CD14-positive monocyte (primary cell): ENCODE measurements around the gene SLIT1. TPM values are rescaled to one million over a fixed set of nuclear protein-coding genes. Genes with fewer than 3 reads are reported as not detected.

ENCODE experiments used
- DNase-seq, 3 donors: peaks; one replicate each; pipeline ENCODE4 v3.0.0-alpha.2; 2011 to 2022
- H2AFZ ChIP-seq: 2 replicates; pipeline ENCODE4 v1.6.0; 2012; ENCODE audit warnings: mild to moderate bottlenecking, low read depth, low read length, inconsistent platforms; ENCODE audit not compliant: insufficient read depth, poor library complexity, severe bottlenecking
- H3K27ac ChIP-seq, 2 donors: 1 replicate in 1 of 2; 2 replicates in 1 of 2; pipeline ENCODE4 v1.5.1; 2012 to 2013; ENCODE audit warnings: low read length in 2 of 2, control low read depth in 1 of 2, inconsistent platforms in 1 of 2, low read depth in 1 of 2, mild to moderate bottlenecking in 1 of 2
- H3K27me3 ChIP-seq, 2 donors: one replicate each; pipeline versions ENCODE4 v1.6.0 to v1.6.1; 2011 to 2013; ENCODE audit warnings: low read length in 2 of 2; ENCODE audit not compliant: control insufficient read depth in 2 of 2, insufficient read depth in 2 of 2
- H3K36me3 ChIP-seq, 2 donors: replicated peaks in 1 of 2; 1 replicate in 1 of 2; 2 replicates in 1 of 2; pipeline versions ENCODE4 v1.5.1 to v1.6.1; 2012 to 2013; ENCODE audit warnings: low read length in 2 of 2, control low read depth in 1 of 2, inconsistent platforms in 1 of 2, mild to moderate bottlenecking in 1 of 2; ENCODE audit not compliant: insufficient read depth in 2 of 2, control insufficient read depth in 1 of 2
- H3K4me1 ChIP-seq, 2 donors: 1 replicate in 1 of 2; 2 replicates in 1 of 2; pipeline versions ENCODE4 v1.5.1 to v1.6.1; 2012 to 2013; ENCODE audit warnings: low read length in 2 of 2, control low read depth in 1 of 2, inconsistent platforms in 1 of 2, mild to moderate bottlenecking in 1 of 2, moderate library complexity in 1 of 2; ENCODE audit not compliant: insufficient read depth in 2 of 2, control insufficient read depth in 1 of 2
- H3K4me2 ChIP-seq: replicated peaks from 2 replicates; pipeline ENCODE3; 2012; ENCODE audit warnings: low read length, moderate library complexity, mild to moderate bottlenecking; ENCODE audit not compliant: poor library complexity, severe bottlenecking; ENCODE audit errors: extremely low read depth
- H3K4me3 ChIP-seq, 3 experiments: fragments of 200-600 bp in 1 of 3; sonication (generic) in 1 of 3; replicated peaks in 1 of 3; 1 replicate in 2 of 3; 2 replicates in 1 of 3; pipeline ENCODE4 v1.5.1; 2011 to 2013; ENCODE audit warnings: low read length in 3 of 3, mild to moderate bottlenecking in 3 of 3, control low read depth in 2 of 3, low read depth in 2 of 3, inconsistent platforms in 1 of 3, moderate library complexity in 1 of 3
- H3K79me2 ChIP-seq: 2 replicates; pipeline ENCODE4 v1.6.0; 2012; ENCODE audit warnings: mild to moderate bottlenecking, control low read depth, inconsistent platforms, low read length, moderate library complexity; ENCODE audit not compliant: insufficient read depth
- H3K9ac ChIP-seq: 2 replicates; pipeline ENCODE4 v1.6.0; 2017; ENCODE audit warnings: low read length, mild to moderate bottlenecking; ENCODE audit not compliant: insufficient read depth, poor library complexity, severe bottlenecking
- H3K9me3 ChIP-seq, 2 donors: replicated peaks in 1 of 2; 1 replicate in 1 of 2; 2 replicates in 1 of 2; pipeline versions ENCODE4 v1.5.1 to v1.6.1; 2012 to 2013; ENCODE audit warnings: low read length in 2 of 2, control low read depth in 1 of 2; ENCODE audit not compliant: control insufficient read depth in 1 of 2, insufficient read depth in 1 of 2
- H4K20me1 ChIP-seq: 2 replicates; pipeline ENCODE4 v1.6.0; 2012; ENCODE audit warnings: mild to moderate bottlenecking, low read length, control low read depth, moderate library complexity; ENCODE audit not compliant: insufficient read depth
- H3K27ac Mint-ChIP-seq, 7 donors: one replicate each; pipeline ENCODE4 v1.8.0; 2020; ENCODE audit warnings: mild to moderate bottlenecking in 7 of 7, mixed read lengths in 7 of 7, moderate library complexity in 6 of 7, inconsistent platforms in 2 of 7
- H3K27me3 Mint-ChIP-seq, 3 donors: one replicate each; pipeline ENCODE4 v1.8.0; 2021 to 2022; ENCODE audit warnings: low read depth in 3 of 3, mild to moderate bottlenecking in 3 of 3, mixed read lengths in 3 of 3, moderate library complexity in 3 of 3, inconsistent platforms in 1 of 3
- H3K36me3 Mint-ChIP-seq, 2 donors: one replicate each; pipeline ENCODE4 v1.8.0; 2020; ENCODE audit warnings: mixed read lengths in 2 of 2, inconsistent platforms in 1 of 2, mild to moderate bottlenecking in 1 of 2
- H3K4me1 Mint-ChIP-seq: one replicate; pipeline ENCODE4 v1.8.0; 2020; ENCODE audit warnings: mild to moderate bottlenecking, mixed read lengths
- H3K4me3 Mint-ChIP-seq, 2 donors: one replicate each; pipeline ENCODE4 v1.8.0; 2020; ENCODE audit warnings: mild to moderate bottlenecking in 2 of 2, mixed read lengths in 2 of 2, moderate library complexity in 1 of 2
- H3K9me3 Mint-ChIP-seq, 7 donors: one replicate each; pipeline ENCODE4 v1.8.0; 2020 to 2022; ENCODE audit warnings: mixed read lengths in 7 of 7, mild to moderate bottlenecking in 6 of 7, moderate library complexity in 6 of 7, inconsistent platforms in 2 of 7
- WGBS: methylation state at CpG from one replicate; pipeline ENCODE4 v1.1.5; 2013; ENCODE audit warnings: missing lambda C conversion rate; ENCODE audit not compliant: insufficient coverage; 5-methylcytosine and 5-hydroxymethylcytosine counted together
- intact Hi-C, 2 donors: fragments of 100-400 bp; cut with micrococcal nuclease; formaldehyde crosslinking; loops; one replicate each; pipeline versions ENCODE4 v1.15.0 to v1.15.1; 2023
- polyA plus RNA-seq, 3 donors: library from polyadenylated mRNA; depleted of rRNA in 1 of 3; unstranded in 2 of 3; stranded (reverse) in 1 of 3; fragments of 300-500 nt in 2 of 3; fragments of >200 nt in 1 of 3; fragmentation: Illumina TruSeq in 2 of 3; gene quantifications; 1 replicate in 2 of 3; 2 replicates in 1 of 3; pipeline ENCODE4 v1.2.3, GENCODE V29; 2012 to 2021
- TF ChIP-seq, protein P1 (sequence below): fragments of 200-600 bp; IDR thresholded peaks from one replicate; pipeline ENCODE4 v1.8.0; 2022; ENCODE audit warnings: antibody characterized with exemption, mild to moderate bottlenecking

SLIT1 gene
- polyA plus RNA-seq, 3 donors = 0.05 to 0.81 (median 0.16) TPM

DNA sequence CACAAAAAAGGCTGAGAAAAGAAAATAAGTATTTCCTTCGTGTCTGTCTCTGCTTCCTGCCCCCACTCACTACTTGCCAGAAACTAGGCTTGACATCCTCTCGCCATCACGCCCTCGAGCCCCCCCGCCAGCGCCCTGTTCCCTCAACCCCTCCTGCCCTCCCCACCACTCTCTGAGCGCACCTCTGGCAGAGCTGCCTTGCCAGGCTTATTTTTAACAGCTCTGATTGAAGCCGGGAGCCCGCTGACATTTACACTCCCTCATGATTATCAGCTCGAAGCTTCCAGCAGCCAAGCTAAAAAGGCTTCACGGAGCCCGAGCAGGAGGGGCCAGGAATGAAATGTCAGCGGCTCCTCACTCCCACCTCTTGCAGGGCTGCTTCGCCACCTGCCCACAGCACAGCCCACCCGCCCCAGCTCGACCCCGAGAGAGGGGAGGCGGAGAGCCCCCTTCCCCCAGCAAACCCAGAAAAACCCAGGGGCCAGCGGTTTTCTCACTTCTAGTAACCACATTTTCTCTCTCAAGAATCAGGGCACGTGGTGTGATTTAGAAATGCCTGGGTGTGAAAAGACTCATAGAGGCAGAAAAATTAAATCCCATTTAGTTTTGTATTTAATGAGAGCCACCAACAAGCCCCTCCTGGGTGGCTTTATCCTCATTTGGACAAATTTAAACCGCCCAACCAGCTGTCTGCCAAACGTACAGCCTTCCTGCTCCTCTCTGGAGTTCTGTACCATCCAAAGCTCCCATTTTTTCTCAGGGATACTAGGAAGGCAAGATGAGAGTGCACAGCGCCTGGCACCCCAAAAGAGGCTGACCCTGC lies 89.3 kb downstream of the SLIT1 start:
- Histone ChIP-seq H3K27me3 (peaks cover 0 to 22% of the 10 kb centered on the region in 2 donors), H3K27ac (no peak overlapping the region), H2AFZ (no peak overlapping the region), H3K4me1 (no peaks in the 10 kb centered on the region), H3K4me2 (no peak overlapping the region), H4K20me1 (no peaks in the 10 kb centered on the region), H3K79me2 (no peaks in the 10 kb centered on the region), H3K36me3 (no peaks in the 10 kb centered on the region), H3K9me3 (no peaks in the 10 kb centered on the region), H3K9ac (no peak overlapping the region), H3K4me3 (no peak overlapping the region)
- Mint-ChIP-seq H3K36me3 (no peaks in the 10 kb centered on the region), H3K9me3 (peaks cover 0 to 4% (median 0%) of the 10 kb centered on the region in 7 donors), H3K4me3 (peak overlapping the region; percentile 27 to 58), H3K27ac (peak overlapping the region in 3 of 7 donors; percentile 34 to 63 (median 39)), H3K27me3 (peaks cover 26 to 42% (median 28%) of the 10 kb centered on the region in 3 donors), H3K4me1 (no peaks in the 10 kb centered on the region)
- 28% methylated on average over 10 of the region's 23 CpGs for WGBS
- DNase-seq = no peak
- intact Hi-C loops = no loop called here
- TF ChIP-seq, protein P1, sequence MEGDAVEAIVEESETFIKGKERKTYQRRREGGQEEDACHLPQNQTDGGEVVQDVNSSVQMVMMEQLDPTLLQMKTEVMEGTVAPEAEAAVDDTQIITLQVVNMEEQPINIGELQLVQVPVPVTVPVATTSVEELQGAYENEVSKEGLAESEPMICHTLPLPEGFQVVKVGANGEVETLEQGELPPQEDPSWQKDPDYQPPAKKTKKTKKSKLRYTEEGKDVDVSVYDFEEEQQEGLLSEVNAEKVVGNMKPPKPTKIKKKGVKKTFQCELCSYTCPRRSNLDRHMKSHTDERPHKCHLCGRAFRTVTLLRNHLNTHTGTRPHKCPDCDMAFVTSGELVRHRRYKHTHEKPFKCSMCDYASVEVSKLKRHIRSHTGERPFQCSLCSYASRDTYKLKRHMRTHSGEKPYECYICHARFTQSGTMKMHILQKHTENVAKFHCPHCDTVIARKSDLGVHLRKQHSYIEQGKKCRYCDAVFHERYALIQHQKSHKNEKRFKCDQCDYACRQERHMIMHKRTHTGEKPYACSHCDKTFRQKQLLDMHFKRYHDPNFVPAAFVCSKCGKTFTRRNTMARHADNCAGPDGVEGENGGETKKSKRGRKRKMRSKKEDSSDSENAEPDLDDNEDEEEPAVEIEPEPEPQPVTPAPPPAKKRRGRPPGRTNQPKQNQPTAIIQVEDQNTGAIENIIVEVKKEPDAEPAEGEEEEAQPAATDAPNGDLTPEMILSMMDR = no peak

DNA sequence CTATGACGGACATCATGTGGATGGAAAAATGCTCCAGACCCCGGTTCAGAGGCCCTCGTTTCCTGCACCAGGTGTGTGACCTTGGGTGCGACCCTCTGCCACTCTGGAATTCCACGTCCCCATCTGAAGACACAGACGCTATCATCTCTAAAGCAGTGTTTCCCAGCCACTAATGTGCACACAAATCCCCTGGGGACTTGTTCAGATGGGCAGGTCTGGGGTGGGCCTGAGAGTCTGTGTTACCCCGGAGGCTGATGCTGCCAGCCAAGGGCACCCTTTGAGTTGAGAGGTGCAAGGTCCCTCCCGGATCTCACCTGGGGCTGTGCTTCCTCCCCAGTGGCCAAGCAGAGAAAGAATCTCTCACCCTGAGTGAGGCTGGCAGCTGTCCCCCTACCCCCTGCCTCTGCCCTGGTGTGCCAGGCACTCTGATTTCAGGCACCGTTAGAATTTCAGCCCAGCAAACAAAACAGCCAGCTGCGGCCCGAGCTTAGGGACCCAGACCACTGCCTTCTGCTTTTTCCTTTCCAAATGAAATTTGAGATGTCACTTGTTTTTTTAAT lies 90.0 kb downstream of the SLIT1 start:
- peak overlapping the region in 2 of 7 donors; percentile 39 to 63 for H3K27ac Mint-ChIP-seq
- intact Hi-C loops = no loop called here
- H3K4me1 Mint-ChIP-seq = no peaks in the 10 kb centered on the region
- H3K9ac ChIP-seq = no peak overlapping the region
- H3K36me3 Mint-ChIP-seq = no peaks in the 10 kb centered on the region
- peaks cover 26 to 45% (median 28%) of the 10 kb centered on the region in 3 donors for H3K27me3 Mint-ChIP-seq
- H3K4me1 ChIP-seq = no peaks in the 10 kb centered on the region
- H3K4me3 ChIP-seq = no peak overlapping the region
- no peak for DNase-seq
- H3K9me3 Mint-ChIP-seq = peaks cover 0 to 4% (median 0%) of the 10 kb centered on the region in 7 donors
- WGBS = 54% methylated on average over 9 of the region's 11 CpGs
- no peak overlapping the region for H2AFZ ChIP-seq
- H4K20me1 ChIP-seq = no peaks in the 10 kb centered on the region
- H3K79me2 ChIP-seq = no peaks in the 10 kb centered on the region
- peaks cover 0 to 22% of the 10 kb centered on the region in 2 donors for H3K27me3 ChIP-seq
- no peaks in the 10 kb centered on the region for H3K36me3 ChIP-seq
- TF ChIP-seq, protein P1 = no peak
- no peaks in the 10 kb centered on the region for H3K9me3 ChIP-seq
- peak overlapping the region in 1 of 2 donors; percentile 58 for H3K4me3 Mint-ChIP-seq
- H3K27ac ChIP-seq = no peak overlapping the region
- H3K4me2 ChIP-seq = no peak overlapping the region
